Adipocyte (in vitro differentiated cells): ENCODE results near the gene FLG.
"Not testable (repeated sequence)": the region's sequence is repeated elsewhere in the genome, so short reads cannot be mapped to it uniquely, and the experiment has no call there.

Experiments used
- DNase-seq: peaks from one replicate; pipeline ENCODE4 v3.0.0-alpha.2; 2015; ENCODE audit warnings: low read depth
- H3K27me3 ChIP-seq: replicated peaks from 2 replicates; pipeline ENCODE4 v1.7.0; 2013; ENCODE audit warnings: mild to moderate bottlenecking, low read length, moderate library complexity; ENCODE audit not compliant: control insufficient read depth, insufficient read depth
- H3K36me3 ChIP-seq: 2 replicates; pipeline ENCODE4 v1.7.0; 2013; ENCODE audit warnings: low read length, mild to moderate bottlenecking, moderate library complexity; ENCODE audit not compliant: control insufficient read depth, insufficient read depth, severe bottlenecking
- H3K4me1 ChIP-seq: 2 replicates; pipeline ENCODE4 v1.7.0; 2013; ENCODE audit warnings: mild to moderate bottlenecking, low read length, moderate library complexity; ENCODE audit not compliant: control insufficient read depth, insufficient read depth
- H3K4me3 ChIP-seq: 2 replicates; pipeline ENCODE4 v1.7.0; 2013; ENCODE audit warnings: mild to moderate bottlenecking, low read length, moderate library complexity
- H3K9ac ChIP-seq: 2 replicates; pipeline ENCODE4 v1.7.0; 2013; ENCODE audit warnings: mild to moderate bottlenecking, low read length, moderate library complexity
- H3K9me3 ChIP-seq: 2 replicates; pipeline ENCODE4 v1.7.0; 2013; ENCODE audit warnings: mild to moderate bottlenecking, low read length, moderate library complexity; ENCODE audit not compliant: control insufficient read depth

Gene FLG

DNA sequence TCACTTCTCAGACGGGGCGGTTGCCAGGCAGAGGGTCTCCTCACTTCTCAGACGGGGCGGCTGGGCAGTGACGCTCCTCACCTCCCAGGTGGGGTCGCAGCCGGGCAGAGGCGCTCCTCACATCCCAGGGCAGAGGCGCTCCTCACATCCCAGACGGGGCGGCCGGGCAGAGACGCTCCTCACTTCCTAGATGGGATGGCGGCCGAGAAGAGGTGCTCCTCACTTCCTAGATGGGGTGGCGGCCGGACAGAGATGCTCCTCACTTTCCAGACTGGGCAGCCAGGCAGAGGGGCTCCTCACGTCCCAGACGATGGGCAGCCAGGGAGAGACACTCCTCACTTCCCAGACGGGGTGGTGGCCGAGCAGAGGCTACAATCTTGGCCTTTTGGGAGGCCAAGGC, 68.6 kb downstream of the FLG start:
- H3K4me3 ChIP-seq, H3K9ac ChIP-seq, H3K36me3 ChIP-seq, H3K4me1 ChIP-seq, H3K9me3 ChIP-seq, DNase-seq, H3K27me3 ChIP-seq: not testable (repeated sequence)
